Stimulated activated CD8-positive, alpha-beta memory T cell treated with anti-CD3 and anti-CD28 coated beads, Interleukin-12 subunit alpha, Interleukin-12 subunit beta, amount 100 ng/mL, for 24 hours (primary cell): Measurements from ENCODE around the gene CDC42SE2.

Source experiments
- DNase-seq: peaks from one replicate; pipeline ENCODE4 v3.0.0-alpha.2; 2020; ENCODE audit errors: extremely low read depth

Gene CDC42SE2

DNA sequence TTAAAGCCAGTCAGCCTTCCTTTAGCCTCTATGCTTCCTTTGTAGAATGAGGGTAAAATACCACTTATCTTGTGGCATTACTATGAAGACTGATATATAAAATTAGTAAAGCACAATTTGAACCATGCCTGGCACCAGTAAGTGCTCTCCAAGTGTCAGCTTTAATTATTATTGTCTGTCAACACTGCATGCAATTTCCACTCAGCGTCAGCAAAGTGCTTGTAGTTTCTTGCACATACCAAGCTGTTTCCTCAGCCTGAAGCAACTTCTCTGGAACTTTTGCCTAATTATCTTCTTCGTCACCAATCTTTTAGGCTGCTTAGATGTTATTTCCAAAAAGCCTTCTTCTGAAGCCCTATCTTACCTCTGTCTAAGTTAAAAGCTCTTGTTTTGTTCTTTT lies 177.3 kb downstream of the CDC42SE2 start:
- no peak for DNase-seq
